Measurements from ENCODE around the gene FAM117A.

DNA sequence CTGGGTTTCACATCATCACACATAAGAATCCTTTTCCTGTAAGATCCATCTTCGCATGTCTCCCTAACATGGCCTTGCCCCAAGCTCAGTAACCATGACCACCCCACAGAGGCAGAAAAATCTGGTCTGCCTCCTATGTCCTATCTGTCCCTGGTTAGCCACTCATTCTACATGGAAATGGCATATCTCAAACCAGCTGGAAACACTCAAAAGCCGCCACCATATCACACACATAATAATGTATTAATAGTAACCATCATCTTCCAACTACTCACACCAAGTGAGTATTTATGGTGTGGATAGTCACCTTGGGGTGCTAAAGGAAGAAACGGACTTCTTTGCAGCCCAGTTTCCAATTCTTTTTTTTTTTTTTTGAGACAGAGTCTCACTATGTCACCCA is 11.4 kb downstream of the FAM117A start:
- TF ChIP-seq, protein P1, sequence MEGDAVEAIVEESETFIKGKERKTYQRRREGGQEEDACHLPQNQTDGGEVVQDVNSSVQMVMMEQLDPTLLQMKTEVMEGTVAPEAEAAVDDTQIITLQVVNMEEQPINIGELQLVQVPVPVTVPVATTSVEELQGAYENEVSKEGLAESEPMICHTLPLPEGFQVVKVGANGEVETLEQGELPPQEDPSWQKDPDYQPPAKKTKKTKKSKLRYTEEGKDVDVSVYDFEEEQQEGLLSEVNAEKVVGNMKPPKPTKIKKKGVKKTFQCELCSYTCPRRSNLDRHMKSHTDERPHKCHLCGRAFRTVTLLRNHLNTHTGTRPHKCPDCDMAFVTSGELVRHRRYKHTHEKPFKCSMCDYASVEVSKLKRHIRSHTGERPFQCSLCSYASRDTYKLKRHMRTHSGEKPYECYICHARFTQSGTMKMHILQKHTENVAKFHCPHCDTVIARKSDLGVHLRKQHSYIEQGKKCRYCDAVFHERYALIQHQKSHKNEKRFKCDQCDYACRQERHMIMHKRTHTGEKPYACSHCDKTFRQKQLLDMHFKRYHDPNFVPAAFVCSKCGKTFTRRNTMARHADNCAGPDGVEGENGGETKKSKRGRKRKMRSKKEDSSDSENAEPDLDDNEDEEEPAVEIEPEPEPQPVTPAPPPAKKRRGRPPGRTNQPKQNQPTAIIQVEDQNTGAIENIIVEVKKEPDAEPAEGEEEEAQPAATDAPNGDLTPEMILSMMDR (IDR thresholded peaks at IDR 0.05) = no peak
- TF ChIP-seq POLR2A (IDR thresholded peaks at IDR 0.05) = no peak

Data from adrenal gland (tissue), 5 donors.